Jurkat, Clone E6-1 (cell line): ENCODE results near the gene NBPF26.
"Not testable (repeated sequence)": the region's sequence is repeated elsewhere in the genome, so short reads cannot be mapped to it uniquely, and the experiment has no call there.

Source experiments
- DNase-seq: peaks from one replicate; pipeline ENCODE4 v3.0.0-alpha.2; 2011; ENCODE audit warnings: low read depth, low spot score
- H3K4me3 ChIP-seq: 2 replicates; pipeline ENCODE4 v1.5.1; 2011; ENCODE audit warnings: mild to moderate bottlenecking, low read length, control low read depth, moderate library complexity

NBPF26 gene

GRCh38 chr1:120850287-120850536 is 126.5 kb downstream of the NBPF26 start:
- peak; percentile 18 for DNase-seq
- not testable (repeated sequence) for H3K4me3 ChIP-seq

DNA sequence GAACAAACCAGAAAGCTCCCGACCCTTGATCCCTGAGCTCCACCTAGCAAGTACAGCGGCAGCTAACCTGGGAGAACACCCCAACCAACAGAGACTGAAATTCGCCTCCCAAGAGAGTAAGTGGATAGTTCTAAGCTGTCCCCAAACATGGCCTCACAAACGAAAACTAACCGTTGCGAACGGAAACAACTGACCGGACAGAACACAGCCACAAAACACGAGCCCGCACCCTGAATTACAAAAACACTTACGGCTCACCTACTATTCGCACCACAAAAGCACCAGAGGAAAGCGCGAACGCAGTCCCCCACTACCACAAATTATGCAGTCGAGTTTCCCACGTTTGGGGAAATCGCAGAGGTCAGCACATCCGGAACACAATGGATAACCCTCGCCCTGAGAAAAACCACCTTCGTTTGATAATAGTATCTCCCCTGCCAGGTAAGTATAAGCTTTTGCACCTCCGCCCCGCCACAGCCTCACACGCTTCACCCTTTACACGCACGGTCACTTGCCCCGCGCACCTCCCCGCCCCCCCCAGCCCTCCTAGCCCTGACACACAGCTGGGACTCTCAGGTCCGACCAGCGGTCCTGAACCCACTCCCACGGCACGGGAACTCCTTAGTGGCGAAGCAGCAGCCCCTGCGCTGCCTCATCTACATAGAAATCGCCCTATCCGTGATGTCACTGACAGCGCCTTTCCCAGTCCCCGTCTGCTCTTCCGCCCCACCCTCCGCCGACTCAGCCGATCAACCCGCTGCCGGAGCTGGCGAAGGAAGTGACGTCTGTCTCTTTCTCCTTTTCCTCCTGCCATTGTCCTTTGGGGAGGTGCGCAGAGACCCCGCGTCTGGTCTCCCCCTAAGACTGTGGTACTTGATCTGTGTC is 127.0 kb downstream of the NBPF26 start:
- peak overlapping the region; percentile 21 for H3K4me3 ChIP-seq
- DNase-seq: peak; percentile 84

GRCh38 chr1:120858144-120858543 is 134.4 kb downstream of the NBPF26 start:
- H3K4me3 ChIP-seq, DNase-seq: not testable (repeated sequence)

DNA sequence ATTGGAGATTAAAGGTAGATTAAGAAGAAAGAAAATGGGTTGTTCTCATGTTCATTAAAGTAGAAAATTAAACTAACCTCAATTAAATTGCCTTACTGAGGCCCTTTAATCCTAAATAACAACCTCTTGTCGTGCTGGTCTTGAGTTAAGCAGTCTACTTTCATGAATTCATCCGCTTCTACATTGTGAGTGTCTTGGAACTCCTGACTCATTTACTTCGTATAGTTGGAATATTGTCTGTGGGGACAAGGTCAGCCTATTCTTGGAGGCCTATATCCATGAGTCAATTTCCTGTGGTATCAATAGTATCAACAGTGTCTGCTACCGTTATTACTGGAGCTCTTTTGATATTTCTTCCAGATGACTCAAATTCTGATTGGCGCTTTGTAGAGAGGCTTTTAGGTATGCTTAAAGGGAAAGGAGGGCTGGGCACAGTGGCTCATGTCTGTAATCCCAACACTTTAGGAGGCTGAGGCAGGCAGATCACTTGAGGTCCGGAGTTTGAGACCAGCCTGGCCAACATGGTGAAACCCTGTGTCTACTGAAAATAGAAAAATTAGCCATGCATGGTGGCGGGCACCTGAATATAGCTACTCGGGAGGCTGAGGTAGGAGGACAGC is 136.0 kb downstream of the NBPF26 start:
- DNase-seq, H3K4me3 ChIP-seq: not testable (repeated sequence)

- DNase-seq, H3K4me3 ChIP-seq: not testable (repeated sequence)
Measured at GRCh38 chr1:120878206-120878605, 154.5 kb downstream of the NBPF26 start.

DNA sequence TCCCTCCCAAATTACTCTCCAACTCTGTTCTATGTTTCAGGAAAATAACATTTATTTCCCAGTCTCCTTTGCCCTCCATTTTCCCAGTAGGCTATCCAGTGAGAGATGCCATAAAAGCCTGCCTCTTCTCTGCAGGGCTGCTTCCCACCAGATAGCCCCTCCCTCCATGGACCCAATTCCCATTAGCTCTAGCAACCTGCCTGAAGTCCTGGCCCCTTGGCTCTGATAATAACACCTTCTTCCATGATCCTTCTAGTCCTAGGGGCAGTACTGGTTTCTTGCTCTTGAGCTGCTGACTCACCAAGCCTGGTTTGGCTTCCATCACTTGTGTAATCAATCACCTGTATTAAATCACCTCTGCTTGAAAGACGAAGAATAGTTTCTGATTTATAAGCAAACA is 156.3 kb downstream of the NBPF26 start:
- DNase-seq: not testable (repeated sequence)

DNA sequence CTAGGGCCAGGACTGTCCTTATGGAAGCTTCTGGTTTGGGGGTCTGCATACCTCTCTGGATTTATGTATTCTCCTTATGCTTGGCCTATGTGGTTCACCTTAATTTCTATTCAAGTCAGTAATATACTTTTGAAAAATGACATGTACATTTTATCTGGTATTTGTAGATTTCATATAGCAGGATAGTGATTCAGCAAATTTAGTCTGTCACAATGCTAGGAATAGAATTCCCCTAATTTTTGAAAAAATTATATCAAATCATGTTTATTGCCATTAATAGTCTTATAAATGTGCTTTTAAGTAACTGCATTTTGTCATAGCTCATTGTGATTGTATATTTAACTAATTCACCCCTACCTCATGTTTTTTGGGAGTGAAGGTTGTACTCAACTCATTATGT is 158.2 kb downstream of the NBPF26 start:
- H3K4me3 ChIP-seq, DNase-seq: not testable (repeated sequence)

More for the DNA sequence above, 156.3 kb downstream of the NBPF26 start:
- not testable (repeated sequence) for H3K4me3 ChIP-seq
